Neural crest cell (in vitro differentiated cells): ENCODE data around the gene UBASH3B. TPM values are rescaled to one million over a fixed set of nuclear protein-coding genes. Genes with fewer than 3 reads are reported as not detected.
A peak's percentile ranks its signal among the peaks of the same experiment; 100 is the strongest.
"Not testable (repeated sequence)": the region's sequence is repeated elsewhere in the genome, so short reads cannot be mapped to it uniquely, and the experiment has no call there.

ENCODE experiments used
- DNase-seq: peaks from one replicate; pipeline ENCODE4 v3.0.0; 2021; ENCODE audit warnings: low read depth, mixed read lengths, low spot score
- H3K27ac Mint-ChIP-seq: one replicate; pipeline ENCODE4 v1.8.0; 2021; ENCODE audit warnings: mild to moderate bottlenecking, mixed read lengths; ENCODE audit not compliant: unreplicated experiment
- H3K27me3 Mint-ChIP-seq: 2 replicates; pipeline ENCODE4 v1.8.0; 2021; ENCODE audit warnings: low read depth, mild to moderate bottlenecking, mixed read lengths
- H3K36me3 Mint-ChIP-seq: 2 replicates; pipeline ENCODE4 v1.8.0; 2021; ENCODE audit warnings: low read depth, mild to moderate bottlenecking, mixed read lengths
- H3K4me1 Mint-ChIP-seq: 2 replicates; pipeline ENCODE4 v1.8.0; 2021; ENCODE audit warnings: mixed read lengths
- H3K4me3 Mint-ChIP-seq: one replicate; pipeline ENCODE4 v1.8.0; 2021; ENCODE audit warnings: mild to moderate bottlenecking, mixed read lengths
- H3K9me3 Mint-ChIP-seq: 2 replicates; pipeline ENCODE4 v1.8.0; 2021; ENCODE audit warnings: mixed read lengths
- total RNA-seq: library from RNA; stranded (reverse); gene quantifications from 2 replicates; pipeline ENCODE4 v1.2.1, GENCODE V29; 2021
- TF ChIP-seq, protein P1 (sequence below): fragments of 200-600 bp; sonication (generic); conservative IDR thresholded peaks from 2 replicates; pipeline ENCODE4 v1.5.0; 2021; ENCODE audit warnings: antibody characterized with exemption, mild to moderate bottlenecking

UBASH3B gene
- total RNA-seq, 1 donor from 2014 or later: 6.8 TPM

DNA sequence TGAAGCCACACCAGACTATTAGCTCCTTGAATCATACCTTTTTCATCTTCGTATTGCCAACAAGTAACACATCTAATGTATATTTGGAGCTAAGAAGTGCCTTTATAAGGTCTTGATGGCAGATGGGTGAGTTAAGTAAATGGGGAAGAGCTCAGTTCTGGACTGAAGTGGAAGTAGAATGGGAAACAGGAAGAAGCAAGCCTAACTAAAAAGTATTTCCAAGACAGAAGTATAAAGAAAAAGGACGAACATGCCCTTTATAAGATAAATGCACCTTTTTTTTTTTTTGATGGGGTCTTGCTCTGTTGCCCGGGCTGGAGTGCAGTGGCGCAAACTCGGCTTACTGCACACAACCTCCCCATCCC, 197.3 kb downstream of the UBASH3B start:
- no peak overlapping the region for H3K27ac Mint-ChIP-seq
- H3K9me3 Mint-ChIP-seq: no peaks in the 10 kb centered on the region
- H3K4me3 Mint-ChIP-seq: no peak overlapping the region
- no peaks in the 10 kb centered on the region for H3K27me3 Mint-ChIP-seq
- no peak for DNase-seq
- H3K36me3 Mint-ChIP-seq: no peaks in the 10 kb centered on the region
- peaks cover 16% of the 10 kb centered on the region for H3K4me1 Mint-ChIP-seq
- TF ChIP-seq, protein P1, sequence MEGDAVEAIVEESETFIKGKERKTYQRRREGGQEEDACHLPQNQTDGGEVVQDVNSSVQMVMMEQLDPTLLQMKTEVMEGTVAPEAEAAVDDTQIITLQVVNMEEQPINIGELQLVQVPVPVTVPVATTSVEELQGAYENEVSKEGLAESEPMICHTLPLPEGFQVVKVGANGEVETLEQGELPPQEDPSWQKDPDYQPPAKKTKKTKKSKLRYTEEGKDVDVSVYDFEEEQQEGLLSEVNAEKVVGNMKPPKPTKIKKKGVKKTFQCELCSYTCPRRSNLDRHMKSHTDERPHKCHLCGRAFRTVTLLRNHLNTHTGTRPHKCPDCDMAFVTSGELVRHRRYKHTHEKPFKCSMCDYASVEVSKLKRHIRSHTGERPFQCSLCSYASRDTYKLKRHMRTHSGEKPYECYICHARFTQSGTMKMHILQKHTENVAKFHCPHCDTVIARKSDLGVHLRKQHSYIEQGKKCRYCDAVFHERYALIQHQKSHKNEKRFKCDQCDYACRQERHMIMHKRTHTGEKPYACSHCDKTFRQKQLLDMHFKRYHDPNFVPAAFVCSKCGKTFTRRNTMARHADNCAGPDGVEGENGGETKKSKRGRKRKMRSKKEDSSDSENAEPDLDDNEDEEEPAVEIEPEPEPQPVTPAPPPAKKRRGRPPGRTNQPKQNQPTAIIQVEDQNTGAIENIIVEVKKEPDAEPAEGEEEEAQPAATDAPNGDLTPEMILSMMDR: no peak

DNA sequence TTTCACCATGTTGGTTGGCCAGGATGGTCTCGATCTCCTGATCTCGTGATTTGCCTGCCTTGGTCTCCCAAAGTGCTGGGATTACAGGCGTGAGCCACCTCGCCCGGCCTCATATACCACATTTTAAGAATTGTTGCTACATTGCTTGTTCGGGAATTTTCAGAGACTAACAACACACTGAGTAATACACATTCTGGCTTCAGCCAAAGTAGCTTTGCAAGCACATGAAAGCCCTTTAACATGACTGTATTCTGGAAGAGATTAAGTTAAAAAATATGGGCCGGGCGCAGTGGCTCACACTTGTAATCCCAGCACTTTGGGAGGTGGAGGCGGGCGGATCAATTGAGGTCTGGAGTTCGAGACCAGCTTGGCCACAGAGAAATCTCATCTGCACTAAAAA, 197.7 kb downstream of the UBASH3B start:
- Mint-ChIP-seq H3K4me1 (peaks cover 16% of the 10 kb centered on the region), H3K27ac (no peak overlapping the region), H3K36me3 (no peaks in the 10 kb centered on the region), H3K27me3 (no peaks in the 10 kb centered on the region), H3K9me3 (no peaks in the 10 kb centered on the region), H3K4me3 (no peak overlapping the region)
- DNase-seq: no peak
- TF ChIP-seq, protein P1: no peak

DNA sequence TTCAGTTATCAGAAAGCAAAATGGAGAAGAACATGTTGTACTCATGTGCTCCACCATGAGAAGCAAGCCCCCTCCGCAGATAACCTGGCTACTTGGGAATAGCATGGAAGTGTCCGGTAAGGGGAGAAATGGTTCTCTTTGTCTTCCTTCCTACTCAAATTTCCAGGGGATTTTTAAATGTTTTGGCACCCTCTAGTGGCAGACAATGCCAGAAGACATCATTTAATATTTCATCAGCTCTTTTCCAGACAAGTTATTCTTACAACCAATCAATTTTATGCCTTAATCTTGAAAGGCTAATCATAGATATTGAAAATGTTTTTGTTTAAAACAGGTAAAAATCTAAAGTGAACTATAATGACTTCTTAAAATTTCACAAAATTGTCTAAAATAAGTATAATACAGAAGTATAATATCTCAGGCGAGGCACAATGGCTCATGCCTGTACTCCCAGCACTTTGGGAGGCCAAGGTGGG, 198.5 kb downstream of the UBASH3B start:
- no peaks in the 10 kb centered on the region for H3K27me3 Mint-ChIP-seq
- no peak overlapping the region for H3K27ac Mint-ChIP-seq
- no peaks in the 10 kb centered on the region for H3K9me3 Mint-ChIP-seq
- peak; percentile 74 for DNase-seq
- H3K36me3 Mint-ChIP-seq: no peaks in the 10 kb centered on the region
- H3K4me1 Mint-ChIP-seq: peaks cover 16% of the 10 kb centered on the region
- no peak overlapping the region for H3K4me3 Mint-ChIP-seq
- TF ChIP-seq, protein P1: peak; percentile 92

DNA sequence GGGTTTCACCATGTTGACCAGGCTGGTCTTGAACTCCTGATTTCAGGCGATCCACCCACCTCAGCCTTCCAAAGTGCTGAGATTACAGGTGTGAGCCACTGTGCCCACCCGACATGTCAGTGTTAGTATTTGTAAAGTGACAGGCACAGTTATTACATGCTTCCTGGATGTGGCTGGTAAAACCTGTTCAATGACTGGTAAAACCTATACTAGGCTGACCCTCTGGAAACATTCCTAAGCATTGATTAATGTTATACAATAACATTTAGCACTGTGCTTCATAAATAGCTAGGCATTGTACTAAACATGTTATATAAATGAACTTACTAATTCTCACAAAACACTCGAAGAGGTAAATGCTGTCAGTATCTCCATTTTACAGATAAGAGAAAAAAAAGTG, 206.1 kb downstream of the UBASH3B start:
- Mint-ChIP-seq H3K4me3 (no peak overlapping the region), H3K27me3 (peaks cover 21% of the 10 kb centered on the region), H3K27ac (no peak overlapping the region)

DNA sequence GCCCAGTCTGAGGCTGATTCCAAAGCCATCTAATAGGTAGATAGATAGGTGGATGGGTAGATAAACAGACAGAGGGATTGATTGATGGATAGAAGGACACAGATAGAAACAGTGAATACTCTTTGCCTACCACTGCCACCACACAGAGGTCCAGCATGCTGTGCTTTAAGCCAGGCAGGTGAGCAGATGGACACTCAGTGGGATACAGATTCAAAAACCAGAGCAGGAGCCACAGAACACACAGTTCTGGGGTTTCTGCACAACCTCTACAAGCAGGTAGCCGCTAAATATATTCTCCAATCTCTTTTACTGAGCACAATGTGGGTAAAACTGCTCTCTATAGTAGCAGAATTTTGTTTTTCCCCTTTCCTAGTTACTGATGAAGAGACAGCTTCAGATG, 206.6 kb downstream of the UBASH3B start:
- DNase-seq: no peak
- H3K4me3 Mint-ChIP-seq: no peak overlapping the region
- H3K4me1 Mint-ChIP-seq: no peaks in the 10 kb centered on the region
- no peaks in the 10 kb centered on the region for H3K9me3 Mint-ChIP-seq
- no peaks in the 10 kb centered on the region for H3K36me3 Mint-ChIP-seq
- TF ChIP-seq, protein P1: no peak
- H3K27me3 Mint-ChIP-seq: peaks cover 21% of the 10 kb centered on the region
- no peak overlapping the region for H3K27ac Mint-ChIP-seq

More for the DNA sequence above, 206.1 kb downstream of the UBASH3B start:
- no peaks in the 10 kb centered on the region for H3K4me1 Mint-ChIP-seq
- no peaks in the 10 kb centered on the region for H3K36me3 Mint-ChIP-seq
- TF ChIP-seq, protein P1: no peak
- no peaks in the 10 kb centered on the region for H3K9me3 Mint-ChIP-seq
- no peak for DNase-seq

DNA sequence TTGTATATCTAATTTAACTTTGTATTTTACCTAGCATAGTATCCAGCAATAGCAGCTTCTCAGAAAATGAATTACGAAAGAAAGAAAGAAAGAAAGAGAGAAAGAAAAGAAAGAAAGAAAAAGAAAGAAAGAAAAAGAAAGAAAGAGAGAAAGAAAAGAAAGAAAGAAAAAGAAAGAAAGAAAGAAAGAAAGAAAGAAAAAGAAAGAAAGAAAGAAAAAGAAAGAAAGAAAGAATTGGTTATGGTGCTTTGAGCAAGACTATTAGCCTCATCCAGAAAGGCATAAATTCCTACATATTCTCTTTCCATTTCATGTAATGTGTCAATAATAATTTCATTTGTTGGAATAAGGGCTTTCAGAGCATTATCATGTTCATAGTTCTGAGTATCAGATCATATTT, 207.6 kb downstream of the UBASH3B start:
- H3K27me3 Mint-ChIP-seq: peaks cover 21% of the 10 kb centered on the region

More for the DNA sequence above, 207.6 kb downstream of the UBASH3B start:
- not testable (repeated sequence) for H3K9me3 Mint-ChIP-seq, H3K4me1 Mint-ChIP-seq, H3K4me3 Mint-ChIP-seq, H3K27ac Mint-ChIP-seq, H3K36me3 Mint-ChIP-seq, DNase-seq
